ENCODE data around the gene CAVIN4.

DNA sequence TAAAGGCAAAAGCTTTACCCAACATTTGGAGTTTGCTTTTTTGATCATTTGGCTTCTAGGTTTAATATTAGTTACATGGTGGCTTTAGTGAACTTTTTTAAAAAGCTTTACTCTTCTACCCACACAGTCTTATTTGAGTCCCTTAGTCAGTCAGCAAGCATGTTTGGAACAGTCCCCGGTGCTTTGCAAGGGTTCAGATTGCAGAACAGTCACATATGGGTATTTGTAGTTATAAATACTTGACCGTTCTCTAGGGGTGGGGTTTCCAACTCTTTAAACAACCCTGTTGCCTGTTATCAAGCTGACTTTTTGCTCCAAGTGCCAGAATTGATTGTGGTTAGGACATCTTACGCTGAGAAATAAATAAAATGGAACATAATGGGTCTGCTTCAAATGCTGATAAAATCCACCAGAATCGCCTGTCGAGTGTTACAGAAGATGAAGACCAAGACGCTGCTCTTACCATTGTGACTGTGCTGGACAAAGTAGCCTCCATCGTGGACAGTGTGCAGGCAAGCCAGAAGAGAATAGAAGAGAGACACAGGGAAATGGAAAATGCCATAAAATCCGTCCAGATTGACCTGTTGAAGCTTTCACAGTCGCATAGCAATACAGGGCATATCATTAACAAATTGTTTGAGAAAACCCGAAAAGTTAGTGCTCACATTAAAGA lies at the start of gene CAVIN4:
- TF ChIP-seq, protein P1, sequence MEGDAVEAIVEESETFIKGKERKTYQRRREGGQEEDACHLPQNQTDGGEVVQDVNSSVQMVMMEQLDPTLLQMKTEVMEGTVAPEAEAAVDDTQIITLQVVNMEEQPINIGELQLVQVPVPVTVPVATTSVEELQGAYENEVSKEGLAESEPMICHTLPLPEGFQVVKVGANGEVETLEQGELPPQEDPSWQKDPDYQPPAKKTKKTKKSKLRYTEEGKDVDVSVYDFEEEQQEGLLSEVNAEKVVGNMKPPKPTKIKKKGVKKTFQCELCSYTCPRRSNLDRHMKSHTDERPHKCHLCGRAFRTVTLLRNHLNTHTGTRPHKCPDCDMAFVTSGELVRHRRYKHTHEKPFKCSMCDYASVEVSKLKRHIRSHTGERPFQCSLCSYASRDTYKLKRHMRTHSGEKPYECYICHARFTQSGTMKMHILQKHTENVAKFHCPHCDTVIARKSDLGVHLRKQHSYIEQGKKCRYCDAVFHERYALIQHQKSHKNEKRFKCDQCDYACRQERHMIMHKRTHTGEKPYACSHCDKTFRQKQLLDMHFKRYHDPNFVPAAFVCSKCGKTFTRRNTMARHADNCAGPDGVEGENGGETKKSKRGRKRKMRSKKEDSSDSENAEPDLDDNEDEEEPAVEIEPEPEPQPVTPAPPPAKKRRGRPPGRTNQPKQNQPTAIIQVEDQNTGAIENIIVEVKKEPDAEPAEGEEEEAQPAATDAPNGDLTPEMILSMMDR (IDR thresholded peaks at IDR 0.05 in 2 of 3, conservative IDR thresholded peaks at IDR 0.05 in 1 of 3; ENCODE audit: borderline replicate concordance in 1 of 3, insufficient read depth in 1 of 3, low read depth in 2 of 3, low read length in 2 of 3), result no peak
- TF ChIP-seq POLR2A (IDR thresholded peaks at IDR 0.05; ENCODE audit: borderline replicate concordance, extremely low read depth, insufficient read depth, insufficient read length) (no peak), POLR2AphosphoS5 (IDR thresholded peaks at IDR 0.05; ENCODE audit: low read depth, low read length) (no peak), YY1 (IDR thresholded peaks at IDR 0.05; ENCODE audit: extremely low read depth, insufficient replicate concordance, low read depth, low read length) (no peak), CEBPB (IDR thresholded peaks at IDR 0.05; ENCODE audit: low read depth) (no peak), TCF7L2 (IDR thresholded peaks at IDR 0.05; ENCODE audit: borderline replicate concordance, extremely low read depth, insufficient read depth, insufficient read length) (no peak), SIN3A (IDR thresholded peaks at IDR 0.05; ENCODE audit: low read depth) (no peak), EZH2phosphoT487 (IDR thresholded peaks at IDR 0.05; ENCODE audit: borderline replicate concordance) (no peak), EZH2 (IDR thresholded peaks at IDR 0.05) (no peak), CBX3 (IDR thresholded peaks at IDR 0.05; ENCODE audit: low read depth) (no peak), ZNF274 (IDR thresholded peaks at IDR 0.05; ENCODE audit: low read depth, low read length) (no peak)
- TF ChIP-seq, protein P2, sequence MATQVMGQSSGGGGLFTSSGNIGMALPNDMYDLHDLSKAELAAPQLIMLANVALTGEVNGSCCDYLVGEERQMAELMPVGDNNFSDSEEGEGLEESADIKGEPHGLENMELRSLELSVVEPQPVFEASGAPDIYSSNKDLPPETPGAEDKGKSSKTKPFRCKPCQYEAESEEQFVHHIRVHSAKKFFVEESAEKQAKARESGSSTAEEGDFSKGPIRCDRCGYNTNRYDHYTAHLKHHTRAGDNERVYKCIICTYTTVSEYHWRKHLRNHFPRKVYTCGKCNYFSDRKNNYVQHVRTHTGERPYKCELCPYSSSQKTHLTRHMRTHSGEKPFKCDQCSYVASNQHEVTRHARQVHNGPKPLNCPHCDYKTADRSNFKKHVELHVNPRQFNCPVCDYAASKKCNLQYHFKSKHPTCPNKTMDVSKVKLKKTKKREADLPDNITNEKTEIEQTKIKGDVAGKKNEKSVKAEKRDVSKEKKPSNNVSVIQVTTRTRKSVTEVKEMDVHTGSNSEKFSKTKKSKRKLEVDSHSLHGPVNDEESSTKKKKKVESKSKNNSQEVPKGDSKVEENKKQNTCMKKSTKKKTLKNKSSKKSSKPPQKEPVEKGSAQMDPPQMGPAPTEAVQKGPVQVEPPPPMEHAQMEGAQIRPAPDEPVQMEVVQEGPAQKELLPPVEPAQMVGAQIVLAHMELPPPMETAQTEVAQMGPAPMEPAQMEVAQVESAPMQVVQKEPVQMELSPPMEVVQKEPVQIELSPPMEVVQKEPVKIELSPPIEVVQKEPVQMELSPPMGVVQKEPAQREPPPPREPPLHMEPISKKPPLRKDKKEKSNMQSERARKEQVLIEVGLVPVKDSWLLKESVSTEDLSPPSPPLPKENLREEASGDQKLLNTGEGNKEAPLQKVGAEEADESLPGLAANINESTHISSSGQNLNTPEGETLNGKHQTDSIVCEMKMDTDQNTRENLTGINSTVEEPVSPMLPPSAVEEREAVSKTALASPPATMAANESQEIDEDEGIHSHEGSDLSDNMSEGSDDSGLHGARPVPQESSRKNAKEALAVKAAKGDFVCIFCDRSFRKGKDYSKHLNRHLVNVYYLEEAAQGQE (IDR thresholded peaks at IDR 0.05; ENCODE audit: low read depth), result no peak

All from HCT116 (cell line).